ENCODE measurements around the gene SLC5A9. TPM values are rescaled to one million over a fixed set of nuclear protein-coding genes. Genes with fewer than 3 reads are reported as not detected.

The SLC5A9 gene
- total and polyA plus RNA-seq, 2 of the 13 experiments (the other 11 are each of a cell fraction or from before 2014, with no cell fraction given) = 42.0 to 65.0 TPM

- no peak for TF ChIP-seq ZNF142 (CRISPR knock-in tag; IDR thresholded peaks at IDR 0.05)
- TF ChIP-seq CBX2 (IDR thresholded peaks at IDR 0.05; ENCODE audit: low read depth, low read length) = no peak
- TF ChIP-seq CBX2 (CRISPR knock-in tag; IDR thresholded peaks at IDR 0.05; ENCODE audit: low read depth) = no peak
- no peak for TF ChIP-seq NFKB2 (CRISPR knock-in tag; IDR thresholded peaks at IDR 0.05; ENCODE audit: borderline replicate concordance)
- TF ChIP-seq DDIT3 (CRISPR knock-in tag; IDR thresholded peaks at IDR 0.05) = no peak
- 0 out of 4 replicates have a peak, but pooled peaks of 1 of the 2 experiments have one; percentile 0 for TF ChIP-seq POLR2A (IDR thresholded peaks at IDR 0.05; ENCODE audit: insufficient read depth in 1 of 2, low read depth in 2 of 2, low read length in 2 of 2)
- no peak for TF ChIP-seq ZNF280D (CRISPR knock-in tag; IDR thresholded peaks at IDR 0.05)
- no peak for TF ChIP-seq GLI4 (CRISPR knock-in tag; IDR thresholded peaks at IDR 0.05; ENCODE audit: borderline replicate concordance)
- TF ChIP-seq RBFOX2 (IDR thresholded peaks at IDR 0.05; ENCODE audit: low read depth, low read length) = peak; percentile 33
- no peak for TF ChIP-seq ZNF496 (CRISPR knock-in tag; IDR thresholded peaks at IDR 0.05; ENCODE audit: insufficient replicate concordance)
- no peak for TF ChIP-seq ZNF136 (CRISPR knock-in tag; IDR thresholded peaks at IDR 0.05; ENCODE audit: low read depth)
Observed at GRCh38 chr1:48236716-48237470, 14.4 kb downstream of the SLC5A9 start (continued).
